Left ventricle myocardium inferior (tissue), 1 donor: ENCODE data around the gene TLR6. TPM values are rescaled to one million over a fixed set of nuclear protein-coding genes. Genes with fewer than 3 reads are reported as not detected.

ENCODE experiments used
- DNase-seq: peaks from one replicate; pipeline ENCODE4 v3.0.0-alpha.2; 2020
- H3K27ac ChIP-seq: fragments of 200-600 bp; replicated peaks from 2 replicates; pipeline ENCODE4 v1.8.0; 2021
- H3K27me3 ChIP-seq: fragments of 200-600 bp; 2 replicates; pipeline ENCODE4 v1.8.0; 2021; ENCODE audit warnings: low read depth
- H3K36me3 ChIP-seq: fragments of 200-600 bp; 2 replicates; pipeline ENCODE4 v1.8.0; 2021
- H3K4me1 ChIP-seq: fragments of 200-600 bp; 2 replicates; pipeline ENCODE4 v1.8.0; 2021
- H3K4me3 ChIP-seq: fragments of 200-600 bp; 2 replicates; pipeline ENCODE4 v1.8.0; 2021; ENCODE audit warnings: mild to moderate bottlenecking, moderate library complexity
- H3K9me3 ChIP-seq: fragments of 200-600 bp; replicated peaks from 2 replicates; pipeline ENCODE4 v1.8.0; 2021
- intact Hi-C: fragments of 100-400 bp; cut with micrococcal nuclease; formaldehyde crosslinking; loops from one replicate; pipeline ENCODE4 v1.11.0; 2022
- total RNA-seq: library from RNA; stranded (reverse); fragmentation: NEBNext Ultra II Directional; extraction: Animal tissue kit (Norgen Biotek cat#: 25700); gene quantifications from one replicate; pipeline ENCODE4 v1.2.1, GENCODE V29; 2021
- TF ChIP-seq, protein P1 (sequence below): fragments of 200-600 bp; IDR thresholded peaks from 2 replicates; pipeline ENCODE4 v1.8.0; 2021; ENCODE audit warnings: antibody characterized with exemption, mild to moderate bottlenecking, borderline replicate concordance
- donor health status: DM: no; HTN: yes; CAD: no; lungs with severe emphysema.

The TLR6 gene
- total RNA-seq, 1 donor from 2014 or later: 0.71 TPM

DNA sequence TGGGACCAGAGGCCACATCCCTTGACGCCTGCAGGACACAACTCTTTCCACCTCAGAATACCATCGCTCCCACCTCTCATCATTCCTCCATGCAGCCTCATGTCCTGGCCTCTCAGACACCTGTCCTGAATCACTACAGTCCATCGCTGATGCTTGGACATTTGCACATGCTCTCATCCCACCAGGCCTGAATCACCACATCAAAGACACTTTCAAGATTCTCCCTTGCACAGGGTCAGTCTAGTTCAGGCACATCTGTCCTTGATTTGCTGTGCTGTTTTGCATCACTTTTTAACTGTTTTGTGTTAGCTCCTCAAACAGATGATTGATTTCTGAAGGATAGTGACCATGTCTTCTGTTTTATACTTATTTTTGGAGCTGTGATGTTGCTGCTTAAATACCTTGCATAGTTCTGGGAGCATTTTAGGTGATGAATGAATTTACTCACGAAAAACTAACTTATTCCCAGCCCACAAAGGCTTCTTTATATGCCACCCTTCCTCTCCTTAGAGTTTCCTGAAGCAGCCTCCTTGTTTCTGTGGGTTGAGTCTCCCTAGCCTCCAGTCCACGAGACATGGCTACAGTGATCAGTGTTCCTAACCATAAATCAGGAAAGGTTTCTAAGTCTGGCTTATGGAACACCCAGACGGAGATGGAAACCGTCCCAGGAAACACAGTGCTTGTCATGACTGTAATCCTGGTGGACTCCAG lies 13.6 kb upstream of the TLR6 start:
- no peaks in the 10 kb centered on the region for H3K9me3 ChIP-seq
- TF ChIP-seq, protein P1, sequence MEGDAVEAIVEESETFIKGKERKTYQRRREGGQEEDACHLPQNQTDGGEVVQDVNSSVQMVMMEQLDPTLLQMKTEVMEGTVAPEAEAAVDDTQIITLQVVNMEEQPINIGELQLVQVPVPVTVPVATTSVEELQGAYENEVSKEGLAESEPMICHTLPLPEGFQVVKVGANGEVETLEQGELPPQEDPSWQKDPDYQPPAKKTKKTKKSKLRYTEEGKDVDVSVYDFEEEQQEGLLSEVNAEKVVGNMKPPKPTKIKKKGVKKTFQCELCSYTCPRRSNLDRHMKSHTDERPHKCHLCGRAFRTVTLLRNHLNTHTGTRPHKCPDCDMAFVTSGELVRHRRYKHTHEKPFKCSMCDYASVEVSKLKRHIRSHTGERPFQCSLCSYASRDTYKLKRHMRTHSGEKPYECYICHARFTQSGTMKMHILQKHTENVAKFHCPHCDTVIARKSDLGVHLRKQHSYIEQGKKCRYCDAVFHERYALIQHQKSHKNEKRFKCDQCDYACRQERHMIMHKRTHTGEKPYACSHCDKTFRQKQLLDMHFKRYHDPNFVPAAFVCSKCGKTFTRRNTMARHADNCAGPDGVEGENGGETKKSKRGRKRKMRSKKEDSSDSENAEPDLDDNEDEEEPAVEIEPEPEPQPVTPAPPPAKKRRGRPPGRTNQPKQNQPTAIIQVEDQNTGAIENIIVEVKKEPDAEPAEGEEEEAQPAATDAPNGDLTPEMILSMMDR: no peak
- H3K4me1 ChIP-seq: peaks cover 62% of the 10 kb centered on the region
- intact Hi-C loops: no loop called here
- no peaks in the 10 kb centered on the region for H3K27me3 ChIP-seq
- peaks cover 10% of the 10 kb centered on the region for H3K36me3 ChIP-seq
- H3K4me3 ChIP-seq: no peak overlapping the region
- H3K27ac ChIP-seq: peak overlapping the region; percentile 92
- no peak for DNase-seq

DNA sequence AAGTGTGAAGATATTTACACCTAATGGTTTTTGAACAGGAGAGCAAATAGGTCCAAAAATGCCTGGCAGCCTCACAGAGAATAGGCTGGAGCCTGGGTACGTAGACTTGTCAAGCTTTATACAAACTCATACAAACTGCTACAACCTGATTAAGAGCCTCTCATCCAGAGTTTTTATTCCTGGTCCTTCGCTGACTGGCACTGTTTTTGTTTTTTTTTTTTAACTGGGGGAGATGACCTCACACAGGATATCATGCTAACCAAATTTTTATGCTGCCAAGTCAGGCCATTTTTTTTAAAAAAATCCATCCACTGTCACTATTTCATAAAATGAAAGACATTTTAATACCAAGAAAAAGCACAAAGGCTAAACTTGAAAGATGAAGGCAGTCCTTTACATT lies 12.9 kb upstream of the TLR6 start:
- Histone ChIP-seq H3K4me1 (peaks cover 62% of the 10 kb centered on the region), H3K9me3 (no peaks in the 10 kb centered on the region), H3K27ac (peak overlapping the region; percentile 92), H3K4me3 (peak overlapping the region; percentile 88), H3K27me3 (no peaks in the 10 kb centered on the region), H3K36me3 (peaks cover 10% of the 10 kb centered on the region)
- no peak for DNase-seq
- TF ChIP-seq, protein P1: no peak
- intact Hi-C loops: no loop called here

GRCh38 chr4:38868059-38868960 lies 11.7 kb upstream of the TLR6 start:
- Histone ChIP-seq H3K4me1 (peaks cover 52% of the 10 kb centered on the region), H3K27me3 (no peaks in the 10 kb centered on the region), H3K27ac (peak overlapping the region; percentile 92), H3K36me3 (peaks cover 10% of the 10 kb centered on the region), H3K9me3 (no peaks in the 10 kb centered on the region), H3K4me3 (peak overlapping the region; percentile 88)
- DNase-seq: peak; percentile 52
- intact Hi-C loops: no loop called here
- TF ChIP-seq, protein P1: no peak

- TF ChIP-seq, protein P1: no peak
- intact Hi-C loops: no loop called here
- DNase-seq: peak; percentile 85
Measured at GRCh38 chr4:38867478-38868058, 11.0 kb upstream of the TLR6 start, which contains the start of gene FAM114A1. TSS of gene FAM114A1 (plus strand) at chr4:38867806. CDS start at chr4:38878079, 10,273 bp downstream.

GRCh38 chr4:38866973-38867477 lies 10.4 kb upstream of the TLR6 start:
- Histone ChIP-seq H3K27ac (peak overlapping the region; percentile 92), H3K36me3 (peaks cover 7% of the 10 kb centered on the region), H3K9me3 (no peaks in the 10 kb centered on the region), H3K27me3 (no peaks in the 10 kb centered on the region), H3K4me3 (peak overlapping the region; percentile 88), H3K4me1 (peaks cover 41% of the 10 kb centered on the region)
- intact Hi-C loops: no loop called here
- TF ChIP-seq, protein P1: peak; percentile 16
- no peak for DNase-seq

More at GRCh38 chr4:38867478-38868058, 11.0 kb upstream of the TLR6 start, which contains the start of gene FAM114A1:
- Histone ChIP-seq H3K9me3 (no peaks in the 10 kb centered on the region), H3K27ac (peak within 1 kb of the TSS; percentile 92), H3K27me3 (no peaks in the 10 kb centered on the region), H3K36me3 (peaks cover 10% of the 10 kb centered on the region), H3K4me1 (peaks cover 45% of the 10 kb centered on the region), H3K4me3 (peak within 1 kb of the TSS; percentile 88)
